ENCODE data around the gene PARD6B.

PARD6B gene

GRCh38 chr20:50724851-50725723 is 6.3 kb upstream of the PARD6B start:
- no peak overlapping the region for H3K4me3 ChIP-seq (ENCODE audit: low read length)
- DNase-seq (ENCODE audit: low read depth) = peak; percentile 98
- TF ChIP-seq CTCF (IDR thresholded peaks at IDR 0.05; ENCODE audit: insufficient read depth, low read depth, low read length, missing control alignments) = no peak

- H3K4me3 ChIP-seq (ENCODE audit: low read length) = no peak overlapping the region
- TF ChIP-seq CTCF (IDR thresholded peaks at IDR 0.05; ENCODE audit: insufficient read depth, low read depth, low read length, missing control alignments) = no peak
- no peak for DNase-seq (ENCODE audit: low read depth)
Observed at GRCh38 chr20:50725724-50726005, 5.7 kb upstream of the PARD6B start.

- no peak for DNase-seq (ENCODE audit: low read depth)
- no peak overlapping the region for H3K4me3 ChIP-seq (ENCODE audit: low read length)
- no peak for TF ChIP-seq CTCF (IDR thresholded peaks at IDR 0.05; ENCODE audit: insufficient read depth, low read depth, low read length, missing control alignments)
Observed at GRCh38 chr20:50726955-50727791, 4.2 kb upstream of the PARD6B start.

- no peak for DNase-seq (ENCODE audit: low read depth)
- H3K4me3 ChIP-seq (ENCODE audit: low read length) = no peak overlapping the region
- TF ChIP-seq CTCF (IDR thresholded peaks at IDR 0.05; ENCODE audit: insufficient read depth, low read depth, low read length, missing control alignments) = no peak
Observed at GRCh38 chr20:50727792-50728485, 3.4 kb upstream of the PARD6B start.

GRCh38 chr20:50728486-50728980 is 2.8 kb upstream of the PARD6B start:
- no peak overlapping the region for H3K4me3 ChIP-seq (ENCODE audit: low read length)
- no peak for TF ChIP-seq CTCF (IDR thresholded peaks at IDR 0.05; ENCODE audit: insufficient read depth, low read depth, low read length, missing control alignments)
- no peak for DNase-seq (ENCODE audit: low read depth)

- no peak overlapping the region for H3K4me3 ChIP-seq (ENCODE audit: low read length)
- TF ChIP-seq CTCF (IDR thresholded peaks at IDR 0.05; ENCODE audit: insufficient read depth, low read depth, low read length, missing control alignments) = no peak
- peak; percentile 95 for DNase-seq (ENCODE audit: low read depth)
Observed at GRCh38 chr20:50728981-50729874, 2.2 kb upstream of the PARD6B start.

All from epithelial cell of esophagus (primary cell).